Smooth muscle cell (in vitro differentiated cells): Measurements from ENCODE around the gene NLRP3. TPM values are rescaled to one million over a fixed set of nuclear protein-coding genes. Genes with fewer than 3 reads are reported as not detected.

ENCODE experiments used
- DNase-seq: peaks from one replicate; lab custom pipeline; 2025; ENCODE audit not compliant: unreplicated experiment; lab: John Stamatoyannopoulos, UW
- H2AFZ ChIP-seq: fragments of 200-600 bp; sonication (generic); 2 replicates; pipeline ENCODE4 v1.6.0; 2016; ENCODE audit warnings: antibody characterized with exemption, low read depth, mild to moderate bottlenecking
- H3F3A ChIP-seq: fragments of 200-600 bp; sonication (generic); 2 replicates; pipeline ENCODE4 v1.6.0; 2017; ENCODE audit warnings: antibody characterized with exemption, low read depth
- H3K27ac ChIP-seq: fragments of 200-600 bp; sonication (generic); 2 replicates; pipeline ENCODE4 v1.5.1; 2016; ENCODE audit warnings: low read depth, mild to moderate bottlenecking
- H3K27me3 ChIP-seq: fragments of 200-600 bp; sonication (generic); 2 replicates; pipeline ENCODE4 v1.6.1; 2016; ENCODE audit warnings: low read depth, mild to moderate bottlenecking
- H3K36me3 ChIP-seq: fragments of 200-600 bp; sonication (generic); 2 replicates; pipeline ENCODE4 v1.5.1; 2016; ENCODE audit warnings: low read depth
- H3K4me1 ChIP-seq: fragments of 200-600 bp; sonication (generic); 2 replicates; pipeline ENCODE4 v1.5.1; 2016; ENCODE audit warnings: low read depth
- H3K4me2 ChIP-seq: fragments of 200-600 bp; sonication (generic); 2 replicates; pipeline ENCODE4 v1.6.0; 2016; ENCODE audit warnings: mild to moderate bottlenecking
- H3K4me3 ChIP-seq: fragments of 200-600 bp; sonication (generic); 2 replicates; pipeline ENCODE4 v1.5.1; 2016; ENCODE audit warnings: mild to moderate bottlenecking
- H3K79me2 ChIP-seq: fragments of 200-600 bp; sonication (generic); 2 replicates; pipeline ENCODE4 v1.6.0; 2016; ENCODE audit warnings: low read depth, mild to moderate bottlenecking
- H3K9ac ChIP-seq: fragments of 200-600 bp; sonication (generic); 2 replicates; pipeline ENCODE4 v1.6.0; 2016; ENCODE audit warnings: low read depth
- H3K9me3 ChIP-seq: fragments of 200-600 bp; sonication (generic); replicated peaks from 2 replicates; pipeline ENCODE4 v1.5.1; 2016; ENCODE audit warnings: low read depth
- H4K20me1 ChIP-seq: fragments of 200-600 bp; sonication (generic); 2 replicates; pipeline ENCODE4 v1.6.0; 2016; ENCODE audit warnings: low read depth
- WGBS: methylation state at CpG from one replicate; pipeline ENCODE4 v1.1.7; 2016; ENCODE audit warnings: low lambda C conversion rate; 5-methylcytosine and 5-hydroxymethylcytosine counted together
- polyA plus RNA-seq: library from polyadenylated mRNA; unstranded; fragments of >200 nt; fragmentation: Nextera tagmentation; extraction: Ambion mirVana; gene quantifications from 2 replicates; pipeline ENCODE4 v1.2.1, GENCODE V29; 2016
- total RNA-seq: library from RNA; depleted of rRNA; stranded (reverse); fragments of >200 nt; gene quantifications from 2 replicates; pipeline ENCODE4 v1.2.3, GENCODE V29; 2014
- TF ChIP-seq, protein P1 (sequence below): fragments of 200-600 bp; sonication (generic); IDR thresholded peaks from 2 replicates; pipeline ENCODE4 v1.5.1; 2017; ENCODE audit warnings: borderline replicate concordance, mild to moderate bottlenecking, antibody characterized with exemption; ENCODE audit not compliant: insufficient read depth, poor library complexity, severe bottlenecking

The NLRP3 gene
- total and polyA plus RNA-seq, 2 experiments from 2014 or later: 0.58 to 1.4 TPM

DNA sequence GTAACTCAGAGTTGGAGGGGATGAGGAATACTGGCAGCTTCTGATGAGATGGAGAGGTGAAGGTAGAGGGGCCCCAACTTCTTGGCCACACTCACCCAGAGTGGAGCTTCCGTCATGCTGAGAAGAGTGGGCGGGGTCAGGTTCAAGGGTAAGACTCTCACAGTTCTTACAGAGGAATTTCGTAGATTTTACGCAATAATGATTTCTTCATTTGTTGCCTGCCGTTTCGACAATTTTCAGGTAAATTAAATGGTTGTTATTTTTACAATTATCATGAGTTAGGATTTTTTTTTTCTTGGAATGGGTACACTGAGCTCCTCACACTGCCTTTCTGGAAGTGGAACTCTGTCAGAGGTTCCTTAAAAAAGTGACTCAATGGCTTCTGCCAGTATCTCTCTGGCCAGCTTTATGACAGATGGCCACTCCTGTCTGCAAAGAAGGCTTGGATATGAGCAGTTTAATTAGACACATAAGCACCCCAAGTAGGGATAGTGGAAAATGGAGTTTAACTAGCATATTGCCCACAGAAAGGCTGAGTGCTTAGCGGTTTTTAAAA lies 13.8 kb upstream of the NLRP3 start:
- H3K4me1 ChIP-seq: no peaks in the 10 kb centered on the region
- no peaks in the 10 kb centered on the region for H3F3A ChIP-seq
- H4K20me1 ChIP-seq: no peaks in the 10 kb centered on the region
- H3K27ac ChIP-seq: no peak overlapping the region
- WGBS: 86% methylated on average over 7 of the region's 7 CpGs
- no peaks in the 10 kb centered on the region for H3K9me3 ChIP-seq
- H3K9ac ChIP-seq: no peak overlapping the region
- no peaks in the 10 kb centered on the region for H3K27me3 ChIP-seq
- no peak overlapping the region for H3K4me3 ChIP-seq
- no peaks in the 10 kb centered on the region for H3K79me2 ChIP-seq
- TF ChIP-seq, protein P1, sequence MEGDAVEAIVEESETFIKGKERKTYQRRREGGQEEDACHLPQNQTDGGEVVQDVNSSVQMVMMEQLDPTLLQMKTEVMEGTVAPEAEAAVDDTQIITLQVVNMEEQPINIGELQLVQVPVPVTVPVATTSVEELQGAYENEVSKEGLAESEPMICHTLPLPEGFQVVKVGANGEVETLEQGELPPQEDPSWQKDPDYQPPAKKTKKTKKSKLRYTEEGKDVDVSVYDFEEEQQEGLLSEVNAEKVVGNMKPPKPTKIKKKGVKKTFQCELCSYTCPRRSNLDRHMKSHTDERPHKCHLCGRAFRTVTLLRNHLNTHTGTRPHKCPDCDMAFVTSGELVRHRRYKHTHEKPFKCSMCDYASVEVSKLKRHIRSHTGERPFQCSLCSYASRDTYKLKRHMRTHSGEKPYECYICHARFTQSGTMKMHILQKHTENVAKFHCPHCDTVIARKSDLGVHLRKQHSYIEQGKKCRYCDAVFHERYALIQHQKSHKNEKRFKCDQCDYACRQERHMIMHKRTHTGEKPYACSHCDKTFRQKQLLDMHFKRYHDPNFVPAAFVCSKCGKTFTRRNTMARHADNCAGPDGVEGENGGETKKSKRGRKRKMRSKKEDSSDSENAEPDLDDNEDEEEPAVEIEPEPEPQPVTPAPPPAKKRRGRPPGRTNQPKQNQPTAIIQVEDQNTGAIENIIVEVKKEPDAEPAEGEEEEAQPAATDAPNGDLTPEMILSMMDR: no peak
- H3K36me3 ChIP-seq: no peaks in the 10 kb centered on the region
- H2AFZ ChIP-seq: no peak overlapping the region
- H3K4me2 ChIP-seq: no peak overlapping the region
- DNase-seq: no peak

DNA sequence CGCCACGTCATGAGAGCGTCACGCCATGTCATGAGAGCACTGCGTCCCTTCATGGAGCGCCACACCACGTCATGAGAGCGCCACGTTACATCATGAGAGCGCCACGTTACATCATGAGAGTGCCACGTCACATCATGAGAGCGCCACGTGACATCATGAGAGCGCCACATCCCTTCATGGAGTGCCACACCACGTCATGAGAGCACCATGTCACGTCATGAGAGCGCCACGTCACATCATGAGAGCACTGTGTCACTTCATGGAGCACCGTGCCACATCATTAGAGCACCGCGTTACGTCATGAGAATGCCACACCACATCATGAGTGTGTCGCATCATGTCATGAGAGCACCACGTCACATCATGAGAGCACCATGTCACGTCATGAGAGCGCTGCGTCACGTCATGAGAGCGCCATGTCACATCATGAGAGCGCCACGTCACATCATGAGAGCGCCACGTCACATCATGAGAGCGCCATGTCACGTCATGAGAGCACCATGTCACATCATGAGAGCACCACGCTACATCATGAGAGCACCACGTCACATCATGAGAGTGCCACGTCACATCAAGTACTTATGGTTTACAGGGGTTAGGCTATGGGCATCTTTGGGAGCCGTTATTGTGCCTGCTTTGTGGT lies 9.8 kb upstream of the NLRP3 start:
- DNase-seq: no peak
- WGBS: 94% methylated on average over 34 of the region's 40 CpGs
- no peak overlapping the region for H3K4me3 ChIP-seq
- TF ChIP-seq, protein P1: no peak
- no peaks in the 10 kb centered on the region for H3K9me3 ChIP-seq
- no peaks in the 10 kb centered on the region for H3K27me3 ChIP-seq
- H3K4me1 ChIP-seq: no peaks in the 10 kb centered on the region
- no peak overlapping the region for H3K27ac ChIP-seq
- no peaks in the 10 kb centered on the region for H3K36me3 ChIP-seq
- H3K9ac ChIP-seq: no peak overlapping the region
- no peak overlapping the region for H2AFZ ChIP-seq
- H3K4me2 ChIP-seq: no peak overlapping the region
- H4K20me1 ChIP-seq: no peaks in the 10 kb centered on the region
- H3K79me2 ChIP-seq: no peaks in the 10 kb centered on the region
- H3F3A ChIP-seq: no peaks in the 10 kb centered on the region

DNA sequence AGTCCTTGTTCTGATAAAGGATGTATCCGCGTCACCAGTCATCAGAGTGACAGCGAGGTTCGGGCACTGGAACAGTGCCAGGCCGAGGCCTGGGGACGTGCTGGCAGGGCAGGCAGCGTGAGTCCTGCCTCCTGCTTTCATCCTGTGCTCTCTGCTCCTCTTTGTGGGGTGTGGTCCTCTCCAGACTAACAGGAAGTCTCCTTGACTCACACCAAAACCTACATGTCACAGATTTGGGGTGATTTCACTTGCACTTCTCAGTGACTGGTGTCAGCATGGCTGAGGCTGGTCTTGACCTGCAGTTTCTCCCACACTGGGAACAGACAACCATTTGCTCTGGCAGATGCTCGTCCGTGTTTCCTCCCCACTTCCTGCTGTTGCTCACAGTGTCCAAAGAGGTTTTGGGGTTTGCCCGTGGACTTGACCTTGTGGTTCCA lies 8.8 kb upstream of the NLRP3 start:
- no peak for DNase-seq
- Histone ChIP-seq H3K4me1 (no peaks in the 10 kb centered on the region), H3K4me3 (no peak overlapping the region), H2AFZ (no peak overlapping the region), H3K79me2 (no peaks in the 10 kb centered on the region), H4K20me1 (no peaks in the 10 kb centered on the region), H3K27me3 (no peaks in the 10 kb centered on the region), H3F3A (no peaks in the 10 kb centered on the region), H3K36me3 (no peaks in the 10 kb centered on the region), H3K4me2 (no peak overlapping the region), H3K9ac (no peak overlapping the region), H3K27ac (no peak overlapping the region), H3K9me3 (no peaks in the 10 kb centered on the region)
- 92% methylated on average over 10 of the region's 10 CpGs for WGBS
- TF ChIP-seq, protein P1: no peak

DNA sequence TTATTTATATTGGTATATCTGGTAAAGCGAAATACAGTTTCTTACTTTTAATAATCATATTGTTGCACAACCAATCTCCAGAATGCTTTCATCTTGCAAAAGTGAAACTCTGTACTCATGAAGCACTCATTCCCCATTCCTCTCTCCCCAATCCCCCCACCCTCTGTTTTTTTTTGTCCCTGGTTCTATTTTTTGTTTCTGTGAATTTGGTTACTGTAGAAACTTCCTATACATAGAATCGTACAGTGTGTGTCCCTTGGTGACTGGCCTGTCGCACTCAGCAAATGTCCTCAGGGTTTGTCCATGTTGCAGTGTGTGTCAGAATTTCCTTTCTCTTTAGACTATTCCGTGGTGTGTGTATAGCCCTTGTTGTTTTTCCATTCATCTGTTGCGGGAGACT lies 7.9 kb upstream of the NLRP3 start:
- H3K9me3 ChIP-seq: no peaks in the 10 kb centered on the region
- no peaks in the 10 kb centered on the region for H3K27me3 ChIP-seq
- no peaks in the 10 kb centered on the region for H3F3A ChIP-seq
- H3K4me3 ChIP-seq: no peak overlapping the region
- H4K20me1 ChIP-seq: no peaks in the 10 kb centered on the region
- H3K79me2 ChIP-seq: no peaks in the 10 kb centered on the region
- 93% methylated on average over 5 of the region's 5 CpGs for WGBS
- H3K36me3 ChIP-seq: no peaks in the 10 kb centered on the region
- H3K27ac ChIP-seq: no peak overlapping the region
- H3K9ac ChIP-seq: no peak overlapping the region
- TF ChIP-seq, protein P1: no peak
- no peaks in the 10 kb centered on the region for H3K4me1 ChIP-seq
- H2AFZ ChIP-seq: no peak overlapping the region
- H3K4me2 ChIP-seq: no peak overlapping the region
- DNase-seq: no peak
